Nephron progenitor cell (in vitro differentiated cells): ENCODE results near the gene CAMK2A.

Experiments used
- DNase-seq: peaks from one replicate; pipeline ENCODE4 v3.0.0; 2021
- H3K27ac Mint-ChIP-seq: 2 replicates; pipeline ENCODE4 v1.8.0; 2021; ENCODE audit warnings: mild to moderate bottlenecking, moderate library complexity, mixed read lengths
- H3K27me3 Mint-ChIP-seq: 2 replicates; pipeline ENCODE4 v1.8.0; 2021; ENCODE audit warnings: mild to moderate bottlenecking, low read depth, mixed read lengths; ENCODE audit not compliant: poor library complexity
- H3K36me3 Mint-ChIP-seq: 2 replicates; pipeline ENCODE4 v1.8.0; 2021; ENCODE audit warnings: low read depth, mixed read lengths
- H3K4me1 Mint-ChIP-seq: 2 replicates; pipeline ENCODE4 v1.8.0; 2021; ENCODE audit warnings: mixed read lengths
- H3K4me3 Mint-ChIP-seq: 2 replicates; pipeline ENCODE4 v1.8.0; 2021; ENCODE audit warnings: mild to moderate bottlenecking, moderate library complexity, mixed read lengths
- H3K9me3 Mint-ChIP-seq: 2 replicates; pipeline ENCODE4 v1.8.0; 2021; ENCODE audit warnings: mild to moderate bottlenecking, moderate library complexity, mixed read lengths
- TF ChIP-seq, protein P1 (sequence below): fragments of 200-600 bp; sonication (generic); IDR thresholded peaks from 2 replicates; pipeline ENCODE4 v1.5.0; 2021; ENCODE audit warnings: antibody characterized with exemption

The CAMK2A gene

DNA sequence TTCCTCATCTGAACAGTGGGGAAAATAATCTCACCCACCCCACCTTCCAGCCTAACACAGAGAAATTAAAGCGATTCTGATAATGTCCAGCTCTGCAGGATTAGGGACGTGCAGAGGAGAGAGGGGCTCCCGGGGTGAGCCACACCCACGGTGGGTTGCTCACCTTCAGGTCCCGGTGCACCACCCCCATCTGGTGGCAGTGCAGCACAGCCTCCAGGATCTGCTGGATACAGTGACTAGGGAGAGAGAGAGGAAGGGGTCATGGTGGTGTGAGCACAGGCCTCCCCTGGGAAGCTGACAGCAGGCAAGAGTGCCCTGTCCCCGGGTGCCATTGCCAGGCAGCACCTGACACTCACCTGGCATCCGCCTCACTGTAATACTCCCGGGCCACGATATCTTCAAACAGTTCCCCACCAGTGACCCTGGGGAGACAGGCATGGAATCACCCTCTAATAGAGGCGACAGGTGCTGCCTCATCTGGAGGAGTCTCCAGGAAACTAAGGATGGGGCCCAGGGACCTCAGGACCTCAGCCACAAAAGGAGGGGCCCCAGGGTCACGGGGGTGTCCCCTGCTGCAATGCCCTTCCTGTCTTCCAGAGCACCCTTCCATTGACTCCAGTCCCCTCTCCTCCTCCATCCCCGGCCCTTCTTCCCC is 33.0 kb downstream of the CAMK2A start:
- DNase-seq, result peak; percentile 51
- H3K36me3 Mint-ChIP-seq, result no peaks in the 10 kb centered on the region
- no peaks in the 10 kb centered on the region for H3K9me3 Mint-ChIP-seq
- H3K4me1 Mint-ChIP-seq, result peaks cover 51% of the 10 kb centered on the region
- H3K27ac Mint-ChIP-seq, result no peak overlapping the region
- TF ChIP-seq, protein P1, sequence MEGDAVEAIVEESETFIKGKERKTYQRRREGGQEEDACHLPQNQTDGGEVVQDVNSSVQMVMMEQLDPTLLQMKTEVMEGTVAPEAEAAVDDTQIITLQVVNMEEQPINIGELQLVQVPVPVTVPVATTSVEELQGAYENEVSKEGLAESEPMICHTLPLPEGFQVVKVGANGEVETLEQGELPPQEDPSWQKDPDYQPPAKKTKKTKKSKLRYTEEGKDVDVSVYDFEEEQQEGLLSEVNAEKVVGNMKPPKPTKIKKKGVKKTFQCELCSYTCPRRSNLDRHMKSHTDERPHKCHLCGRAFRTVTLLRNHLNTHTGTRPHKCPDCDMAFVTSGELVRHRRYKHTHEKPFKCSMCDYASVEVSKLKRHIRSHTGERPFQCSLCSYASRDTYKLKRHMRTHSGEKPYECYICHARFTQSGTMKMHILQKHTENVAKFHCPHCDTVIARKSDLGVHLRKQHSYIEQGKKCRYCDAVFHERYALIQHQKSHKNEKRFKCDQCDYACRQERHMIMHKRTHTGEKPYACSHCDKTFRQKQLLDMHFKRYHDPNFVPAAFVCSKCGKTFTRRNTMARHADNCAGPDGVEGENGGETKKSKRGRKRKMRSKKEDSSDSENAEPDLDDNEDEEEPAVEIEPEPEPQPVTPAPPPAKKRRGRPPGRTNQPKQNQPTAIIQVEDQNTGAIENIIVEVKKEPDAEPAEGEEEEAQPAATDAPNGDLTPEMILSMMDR, result peak; percentile 27
- H3K4me3 Mint-ChIP-seq, result no peak overlapping the region
- H3K27me3 Mint-ChIP-seq, result peaks cover 4% of the 10 kb centered on the region

DNA sequence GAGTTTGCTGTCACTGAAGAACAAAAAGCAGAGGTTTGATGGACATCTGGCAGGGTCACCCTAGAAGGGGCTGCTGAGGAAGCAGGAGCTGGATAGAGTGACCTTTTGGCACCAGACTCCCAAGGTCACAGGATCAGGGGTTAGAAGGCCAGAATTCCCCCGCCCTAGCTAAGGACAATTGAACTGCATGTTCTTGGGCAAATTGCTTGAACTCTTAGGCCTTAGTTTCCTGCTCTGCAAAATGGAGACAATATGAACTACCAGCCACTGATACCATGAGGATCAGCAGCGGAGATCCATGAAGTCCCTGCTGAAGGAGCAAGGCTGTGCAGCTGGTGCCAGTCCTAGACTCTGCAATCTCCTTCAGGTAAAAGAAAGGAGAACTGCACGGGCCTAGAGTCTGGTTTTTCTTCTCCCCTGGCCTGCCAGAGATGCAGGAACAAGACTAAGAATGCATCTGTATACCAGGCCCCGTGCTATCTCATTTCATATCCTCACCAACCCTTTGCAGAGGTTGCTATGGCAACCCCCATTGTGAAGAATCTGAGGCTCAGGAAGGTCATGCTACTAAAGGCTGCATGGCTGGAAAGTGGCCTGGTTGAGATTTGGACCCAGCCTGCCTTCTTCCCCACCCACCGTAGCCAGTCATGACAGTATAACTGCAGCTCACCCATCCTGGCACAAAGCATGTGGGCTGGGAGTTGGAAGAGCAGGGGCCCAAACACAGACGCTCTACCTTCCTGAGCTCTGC is 33.7 kb downstream of the CAMK2A start:
- peaks cover 51% of the 10 kb centered on the region for H3K4me1 Mint-ChIP-seq
- H3K27ac Mint-ChIP-seq, result no peak overlapping the region
- no peaks in the 10 kb centered on the region for H3K36me3 Mint-ChIP-seq
- H3K9me3 Mint-ChIP-seq, result no peaks in the 10 kb centered on the region
- peaks cover 4% of the 10 kb centered on the region for H3K27me3 Mint-ChIP-seq
- DNase-seq, result no peak
- H3K4me3 Mint-ChIP-seq, result no peak overlapping the region
- TF ChIP-seq, protein P1, result no peak

DNA sequence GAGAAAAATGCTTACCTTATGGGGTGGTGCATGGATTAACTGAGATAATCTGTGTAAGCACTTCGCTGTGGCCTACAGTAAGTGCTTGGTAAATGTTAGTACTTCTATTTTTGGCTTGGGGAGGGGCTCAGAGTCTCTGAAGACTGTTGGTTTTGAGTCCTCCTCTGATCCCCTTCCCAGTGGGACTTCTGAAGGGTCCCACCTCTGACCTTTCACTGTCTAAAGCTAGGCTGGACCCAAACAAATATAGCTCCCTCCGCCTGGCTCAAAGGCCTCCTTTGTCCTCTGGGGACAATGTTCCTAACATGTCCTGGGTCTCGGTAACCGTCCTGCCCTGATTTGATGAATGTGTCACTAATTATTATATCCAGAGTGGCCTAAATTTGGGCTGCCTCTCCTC is 34.8 kb downstream of the CAMK2A start:
- DNase-seq, result no peak
- Mint-ChIP-seq H3K4me3 (no peak overlapping the region), H3K4me1 (peaks cover 51% of the 10 kb centered on the region), H3K36me3 (no peaks in the 10 kb centered on the region), H3K27ac (peak overlapping the region; percentile 24), H3K9me3 (no peaks in the 10 kb centered on the region), H3K27me3 (peaks cover 4% of the 10 kb centered on the region)
- TF ChIP-seq, protein P1, result no peak

DNA sequence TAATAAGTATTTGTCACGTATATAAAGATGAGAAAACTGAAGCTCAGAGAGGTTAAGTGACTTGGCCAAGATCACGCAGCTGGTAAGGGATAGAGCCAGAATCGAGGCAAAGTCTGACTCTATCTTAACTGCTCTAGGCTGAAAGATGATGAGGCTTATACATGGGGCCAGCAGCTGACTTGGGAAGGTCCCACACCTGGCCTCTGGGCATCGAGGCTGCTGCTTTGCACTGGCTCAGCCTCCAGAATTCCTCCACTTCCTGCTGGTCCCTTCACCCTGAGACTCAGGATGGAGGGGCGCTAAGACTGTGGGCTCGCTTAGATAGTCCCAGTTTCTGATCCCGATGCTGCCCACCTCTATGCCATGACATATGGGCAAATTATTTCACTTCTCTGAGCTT is 35.2 kb downstream of the CAMK2A start:
- DNase-seq, result no peak
- no peak overlapping the region for H3K4me3 Mint-ChIP-seq
- no peaks in the 10 kb centered on the region for H3K9me3 Mint-ChIP-seq
- no peaks in the 10 kb centered on the region for H3K36me3 Mint-ChIP-seq
- H3K27me3 Mint-ChIP-seq, result peaks cover 4% of the 10 kb centered on the region
- peaks cover 51% of the 10 kb centered on the region for H3K4me1 Mint-ChIP-seq
- no peak overlapping the region for H3K27ac Mint-ChIP-seq
- TF ChIP-seq, protein P1, result no peak

DNA sequence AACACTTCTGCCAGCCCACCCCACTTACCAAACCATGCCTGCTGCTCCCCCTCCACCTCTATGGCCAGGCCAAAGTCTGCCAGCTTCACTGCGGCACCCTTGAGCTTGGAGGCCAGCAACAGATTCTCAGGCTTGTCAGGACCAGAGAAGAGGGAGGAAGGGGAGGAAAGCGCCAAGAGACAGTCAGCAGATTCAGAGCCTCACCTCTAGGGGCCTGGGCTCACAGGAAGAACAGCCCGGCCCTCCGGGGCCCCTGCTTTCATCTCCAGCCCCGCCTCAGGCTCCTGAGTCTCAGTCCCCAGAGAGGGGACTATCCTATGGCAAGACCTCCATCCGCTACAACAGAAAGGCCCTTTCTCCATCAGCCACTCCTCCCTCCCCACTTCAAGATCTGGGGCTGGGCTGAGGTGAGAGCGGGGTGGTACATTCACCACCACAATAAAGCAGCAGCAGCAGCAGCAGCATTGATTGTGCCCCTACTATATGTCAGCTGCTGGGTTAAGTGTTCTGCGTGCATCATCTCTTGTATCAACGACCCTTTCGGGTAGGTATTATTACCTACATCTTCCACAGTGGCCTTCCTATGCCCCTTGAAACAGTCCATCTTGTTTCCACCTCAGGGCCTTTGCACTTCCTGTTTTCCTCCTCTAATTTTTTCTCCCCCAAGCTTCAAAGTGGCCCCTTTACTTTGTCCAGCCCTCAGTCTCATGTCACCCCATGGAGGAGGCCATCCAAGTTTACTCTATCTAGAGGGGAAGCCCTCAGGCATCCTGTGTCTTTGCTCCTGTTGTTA is 36.0 kb downstream of the CAMK2A start:
- DNase-seq, result no peak
- Mint-ChIP-seq H3K9me3 (no peaks in the 10 kb centered on the region), H3K36me3 (no peaks in the 10 kb centered on the region), H3K27ac (no peak overlapping the region), H3K27me3 (peaks cover 4% of the 10 kb centered on the region), H3K4me3 (no peak overlapping the region), H3K4me1 (peaks cover 49% of the 10 kb centered on the region)
- TF ChIP-seq, protein P1, result no peak
